Pancreas (tissue), 10 donors: Measurements from ENCODE around the gene ANO4. TPM values are rescaled to one million over a fixed set of nuclear protein-coding genes. Genes with fewer than 3 reads are reported as not detected.
A peak's percentile ranks its signal among the peaks of the same experiment; 100 is the strongest.

Experiments used
- ATAC-seq, 4 donors: fragments of 200-7000 bp; cut with Tn5 transposase; one replicate each; pipeline versions ENCODE4 v1.8.0 to v1.9.1; 2020; ENCODE audit warnings: mild to moderate bottlenecking in 4 of 4, moderate library complexity in 4 of 4
- DNase-seq, 6 donors: peaks; one replicate each; pipeline ENCODE4 v3.0.0-alpha.2; 2020
- FAIRE-seq: peaks from 2 replicates; lab custom pipeline; 2012; peaks lifted over from hg19 to GRCh38; lab: Jason Lieb, UNC
- H3K27ac ChIP-seq, 4 donors: fragments of 200-600 bp; sonication (generic); 1 replicate in 3 of 4; 2 replicates in 1 of 4; pipeline versions ENCODE4 v1.5.0 to v1.8.0; 2020
- H3K27me3 ChIP-seq, 4 donors: fragments of 200-600 bp; one replicate each; pipeline ENCODE4 v1.8.0; 2021
- H3K36me3 ChIP-seq, 3 donors: fragments of 200-600 bp; sonication (generic) in 1 of 3; one replicate each; pipeline versions ENCODE4 v1.5.0 to v1.8.0; 2020 to 2021
- H3K4me1 ChIP-seq, 3 donors: fragments of 200-600 bp; one replicate each; pipeline ENCODE4 v1.8.0; 2021
- H3K4me3 ChIP-seq, 4 donors: fragments of 200-600 bp; sonication (generic) in 2 of 4; one replicate each; pipeline versions ENCODE4 v1.5.0 to v1.8.0; 2020 to 2021
- H3K9me3 ChIP-seq, 4 donors: fragments of 200-600 bp; one replicate each; pipeline ENCODE4 v1.8.0; 2021
- CTCF ChIP-seq, 4 donors: fragments of 200-600 bp; sonication (generic) in 3 of 4; IDR thresholded peaks; one replicate each; pipeline versions ENCODE4 v1.5.0 to v1.8.0; 2021; ENCODE audit warnings: antibody characterized with exemption in 4 of 4
- WGBS, 2 donors: extraction: QIAGEN DNeasy Blood & Tissue Kit; methylation state at CpG; one replicate each; pipeline ENCODE4 v1.1.7; 2013; 5-methylcytosine and 5-hydroxymethylcytosine counted together
- intact Hi-C, 3 donors: fragments of 100-400 bp; cut with DNase I; formaldehyde crosslinking; loops; one replicate each; pipeline versions ENCODE4 v1.11.1 to v1.14.2; 2022
- polyA plus RNA-seq, 2 donors: library from polyadenylated mRNA; stranded (reverse); fragments of 200-250 nt; gene quantifications; one replicate each; pipeline ENCODE4 v1.2.3, GENCODE V29; 2013
- total RNA-seq, 6 donors: library from RNA; stranded (reverse); fragmentation: NEBNext Ultra II Directional in 4 of 6; extraction: Animal tissue kit (Norgen Biotek cat#: 25700) in 4 of 6; gene quantifications; one replicate each; pipeline versions ENCODE4 v1.2.1 to v1.2.4, GENCODE V29; 2021 to 2023
- donor health status: healthy with polysubstance abuse.
- donor health status: DM: no; HTN: no; CAD: no; lungs with moderate emphysema.
- donor health status: DM: no; HTN: no; CAD: no.
- donor health status: control.
- donor health status: control.
- donor health status: Bipolar disorder and iron deficiency.
- donor health status: DM: yes; HTN: yes; CAD: no.
- donor health status: DM: no; HTN: no; CAD: no.
- donor health status: DM: no; HTN: no; CAD: no.
- donor health status: DM: yes; HTN: yes; CAD: no.

The ANO4 gene
- total and polyA plus RNA-seq, 8 donors: 0.14 to 2.1 (median 0.28) TPM; not detected in 1

GRCh38 chr12:101027816-101028215 lies 233.2 kb downstream of the ANO4 start:
- Histone ChIP-seq H3K4me1 (no peaks in the 10 kb centered on the region), H3K36me3 (no peaks in the 10 kb centered on the region), H3K4me3 (no peak overlapping the region), H3K27me3 (no peaks in the 10 kb centered on the region), H3K9me3 (no peaks in the 10 kb centered on the region), H3K27ac (no peak overlapping the region)
- FAIRE-seq (no peak), DNase-seq (no peak), ATAC-seq (no peak)
- 86% methylated on average over 4 of the region's 4 CpGs for WGBS, 2 donors
- intact Hi-C loops: no loop called here
- TF ChIP-seq CTCF (IDR thresholded peaks at IDR 0.05): no peak

- H3K4me1 ChIP-seq: peaks cover 10 to 32% (median 17%) of the 10 kb centered on the region in 3 donors
- no peaks in the 10 kb centered on the region for H3K36me3 ChIP-seq
- intact Hi-C loops: no loop called here
- H3K27ac ChIP-seq: no peak overlapping the region
- 32 to 56% methylated on average over 2 of the region's 2 CpGs for WGBS, 2 donors
- H3K4me3 ChIP-seq: no peak overlapping the region
- FAIRE-seq (no peak), DNase-seq (no peak), ATAC-seq (no peak)
- H3K27me3 ChIP-seq: no peaks in the 10 kb centered on the region
- no peak for TF ChIP-seq CTCF (IDR thresholded peaks at IDR 0.05)
- no peaks in the 10 kb centered on the region for H3K9me3 ChIP-seq
Observed at GRCh38 chr12:101038289-101038871, 243.8 kb downstream of the ANO4 start.

GRCh38 chr12:101039848-101040531 lies 245.4 kb downstream of the ANO4 start:
- 30 to 34% methylated on average over 6 of the region's 6 CpGs for WGBS, 2 donors
- Histone ChIP-seq H3K4me1 (peaks cover 18 to 43% (median 22%) of the 10 kb centered on the region in 3 donors), H3K36me3 (no peaks in the 10 kb centered on the region), H3K27me3 (no peaks in the 10 kb centered on the region), H3K9me3 (no peaks in the 10 kb centered on the region), H3K27ac (peak overlapping the region in 3 of 4 donors; percentile 8 to 42 (median 40)), H3K4me3 (no peak overlapping the region)
- ATAC-seq (peak; percentile 38 to 49 (median 42)), FAIRE-seq (no peak), DNase-seq (no peak)
- intact Hi-C loops: no loop called here
- TF ChIP-seq CTCF (IDR thresholded peaks at IDR 0.05): no peak

GRCh38 chr12:101040936-101041335 lies 246.4 kb downstream of the ANO4 start:
- FAIRE-seq (no peak), ATAC-seq (no peak), DNase-seq (no peak)
- intact Hi-C loops: no loop called here
- Histone ChIP-seq H3K9me3 (no peaks in the 10 kb centered on the region), H3K4me3 (no peak overlapping the region), H3K36me3 (no peaks in the 10 kb centered on the region), H3K27me3 (no peaks in the 10 kb centered on the region), H3K27ac (no peak overlapping the region), H3K4me1 (peaks cover 18 to 51% (median 27%) of the 10 kb centered on the region in 3 donors)
- no peak for TF ChIP-seq CTCF (IDR thresholded peaks at IDR 0.05)

GRCh38 chr12:101042211-101042610 lies 247.6 kb downstream of the ANO4 start:
- peak overlapping the region in 2 of 4 donors; percentile 11 to 42 for H3K27ac ChIP-seq
- FAIRE-seq (no peak), ATAC-seq (peak; percentile 10 to 70 (median 53))

More at GRCh38 chr12:101042211-101042610, 247.6 kb downstream of the ANO4 start:
- Histone ChIP-seq H3K4me1 (peaks cover 24 to 54% (median 27%) of the 10 kb centered on the region in 3 donors), H3K9me3 (no peaks in the 10 kb centered on the region), H3K4me3 (no peak overlapping the region), H3K27me3 (no peaks in the 10 kb centered on the region), H3K36me3 (no peaks in the 10 kb centered on the region)
- WGBS, 2 donors: 40 to 42% methylated on average over 8 of the region's 8 CpGs
- no peak for TF ChIP-seq CTCF (IDR thresholded peaks at IDR 0.05)
- intact Hi-C loops: no loop called here
- DNase-seq: peak in 5 of 6 donors; percentile 44 to 79 (median 77)
